Inflammatory macrophage treated with lipopolysaccharide for 4 hours (primary cell): Measurements from ENCODE around the gene ACER2.
"Not testable (repeated sequence)": the region's sequence is repeated elsewhere in the genome, so short reads cannot be mapped to it uniquely, and the experiment has no call there.

Source experiments
- DNase-seq: peaks from one replicate; pipeline ENCODE4 v3.0.0-alpha.2; 2020

The ACER2 gene

GRCh38 chr9:19408693-19409400 lies at the start of gene ACER2:
Gene ACER2 (plus strand): TSS chr9:19409009. CDS start chr9:19409085, 76 bp downstream.
- DNase-seq = peak; percentile 71

- DNase-seq = no peak
These were observed 39.7 kb upstream of the ACER2 start for GRCh38 chr9:19369107-19369506.

- no peak for DNase-seq
These were observed 36.9 kb upstream of the ACER2 start for GRCh38 chr9:19371942-19372341.

GRCh38 chr9:19372567-19372966 lies 36.2 kb upstream of the ACER2 start:
- no peak for DNase-seq

- DNase-seq = no peak
These were observed 35.3 kb upstream of the ACER2 start for GRCh38 chr9:19373527-19373926.

GRCh38 chr9:19375538-19375937 lies 33.3 kb upstream of the ACER2 start:
- DNase-seq = no peak

- no peak for DNase-seq
These were observed 31.9 kb upstream of the ACER2 start for GRCh38 chr9:19376931-19377330.

- peak; percentile 60 for DNase-seq
These were observed 30.6 kb upstream of the ACER2 start for GRCh38 chr9:19378164-19378563.

GRCh38 chr9:19378647-19379046 lies 30.2 kb upstream of the ACER2 start:
- DNase-seq = no peak

- peak; percentile 2 for DNase-seq
These were observed 29.5 kb upstream of the ACER2 start for GRCh38 chr9:19379283-19379682.

GRCh38 chr9:19379697-19380046 lies 29.1 kb upstream of the ACER2 start:
- peak; percentile 26 for DNase-seq

GRCh38 chr9:19380826-19381075 lies 28.1 kb upstream of the ACER2 start:
- DNase-seq = no peak

- DNase-seq = peak; percentile 2
These were observed 27.2 kb upstream of the ACER2 start for GRCh38 chr9:19381656-19382055.

GRCh38 chr9:19385212-19385611 lies 23.6 kb upstream of the ACER2 start:
- DNase-seq = not testable (repeated sequence)

GRCh38 chr9:19385786-19386501 lies 22.9 kb upstream of the ACER2 start:
- DNase-seq = no peak

- DNase-seq = no peak
These were observed 22.2 kb upstream of the ACER2 start for GRCh38 chr9:19386502-19387044.

- no peak for DNase-seq
These were observed 21.5 kb upstream of the ACER2 start for GRCh38 chr9:19387317-19387716.

GRCh38 chr9:19389539-19389938 lies 19.3 kb upstream of the ACER2 start:
- not testable (repeated sequence) for DNase-seq

- no peak for DNase-seq
These were observed 11.0 kb upstream of the ACER2 start for GRCh38 chr9:19397845-19398244.

- DNase-seq = not testable (repeated sequence)
These were observed 5.6 kb upstream of the ACER2 start for GRCh38 chr9:19403231-19403630.

- DNase-seq = no peak
These were observed 4.3 kb upstream of the ACER2 start for GRCh38 chr9:19404283-19405075.

- no peak for DNase-seq
These were observed 3.0 kb upstream of the ACER2 start for GRCh38 chr9:19405771-19406170.

- DNase-seq = no peak
These were observed 505 bp upstream of the ACER2 start for GRCh38 chr9:19408316-19408692.
